PC-3 (cell line): ENCODE measurements around the gene KCNS3.

Experiments
- EZH2 ChIP-seq: fragments of 300-600 bp; sonication (generic); IDR thresholded peaks from one replicate; pipeline ENCODE4 v1.6.1; 2017; ENCODE audit warnings: antibody characterized with exemption, mild to moderate bottlenecking, low read length; ENCODE audit not compliant: unreplicated experiment
- TF ChIP-seq, protein P1 (sequence below): fragments of 300-600 bp; sonication (generic); conservative IDR thresholded peaks from 2 replicates; pipeline ENCODE4 v1.5.1; 2017; ENCODE audit warnings: antibody characterized with exemption, low read depth, mild to moderate bottlenecking, low read length

DNA sequence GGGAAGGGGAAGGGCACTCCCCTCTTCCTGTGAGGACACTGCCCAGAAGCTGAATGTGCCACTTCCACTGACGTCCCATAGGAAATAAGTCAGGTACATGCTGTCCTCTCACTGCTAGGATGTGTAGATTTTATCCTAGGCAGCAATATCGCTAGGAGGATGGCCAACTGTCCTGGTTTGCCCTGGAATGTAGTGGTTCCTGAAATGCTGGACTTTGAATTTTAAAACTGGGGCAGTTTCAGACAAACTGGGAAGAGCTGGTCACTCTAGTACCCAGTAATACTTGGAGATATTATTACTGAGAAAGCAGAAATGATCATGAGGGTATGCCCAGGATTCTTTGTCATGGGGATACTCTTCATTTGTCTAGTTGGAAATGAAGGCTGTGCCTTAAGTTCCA is 5.4 kb upstream of the KCNS3 start:
- TF ChIP-seq, protein P1, sequence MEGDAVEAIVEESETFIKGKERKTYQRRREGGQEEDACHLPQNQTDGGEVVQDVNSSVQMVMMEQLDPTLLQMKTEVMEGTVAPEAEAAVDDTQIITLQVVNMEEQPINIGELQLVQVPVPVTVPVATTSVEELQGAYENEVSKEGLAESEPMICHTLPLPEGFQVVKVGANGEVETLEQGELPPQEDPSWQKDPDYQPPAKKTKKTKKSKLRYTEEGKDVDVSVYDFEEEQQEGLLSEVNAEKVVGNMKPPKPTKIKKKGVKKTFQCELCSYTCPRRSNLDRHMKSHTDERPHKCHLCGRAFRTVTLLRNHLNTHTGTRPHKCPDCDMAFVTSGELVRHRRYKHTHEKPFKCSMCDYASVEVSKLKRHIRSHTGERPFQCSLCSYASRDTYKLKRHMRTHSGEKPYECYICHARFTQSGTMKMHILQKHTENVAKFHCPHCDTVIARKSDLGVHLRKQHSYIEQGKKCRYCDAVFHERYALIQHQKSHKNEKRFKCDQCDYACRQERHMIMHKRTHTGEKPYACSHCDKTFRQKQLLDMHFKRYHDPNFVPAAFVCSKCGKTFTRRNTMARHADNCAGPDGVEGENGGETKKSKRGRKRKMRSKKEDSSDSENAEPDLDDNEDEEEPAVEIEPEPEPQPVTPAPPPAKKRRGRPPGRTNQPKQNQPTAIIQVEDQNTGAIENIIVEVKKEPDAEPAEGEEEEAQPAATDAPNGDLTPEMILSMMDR = no peak
- TF ChIP-seq EZH2 = no peak
